Dendritic cell treated with granulocyte-macrophage colony-stimulating factor and Interleukin-4, amounts not matched to agents 40 ng/mL and 50 ng/mL, for 4 days (primary cell): Measurements from ENCODE around the gene BAIAP2L2.

Experiments
- H3K27ac Mint-ChIP-seq: one replicate; pipeline ENCODE4 v1.8.0; 2022; ENCODE audit warnings: mild to moderate bottlenecking, mixed read lengths
- H3K27me3 Mint-ChIP-seq: one replicate; pipeline ENCODE4 v1.8.0; 2022; ENCODE audit warnings: mild to moderate bottlenecking, mixed read lengths
- H3K36me3 Mint-ChIP-seq: one replicate; pipeline ENCODE4 v1.8.0; 2022; ENCODE audit warnings: low read depth, mixed read lengths
- H3K4me1 Mint-ChIP-seq: one replicate; pipeline ENCODE4 v1.8.0; 2022; ENCODE audit warnings: low read depth, mixed read lengths
- H3K4me3 Mint-ChIP-seq: one replicate; pipeline ENCODE4 v1.8.0; 2022; ENCODE audit warnings: mild to moderate bottlenecking, moderate library complexity, mixed read lengths
- H3K9me3 Mint-ChIP-seq: one replicate; pipeline ENCODE4 v1.8.0; 2022; ENCODE audit warnings: mixed read lengths
- intact Hi-C: fragments of 100-400 bp; cut with micrococcal nuclease; formaldehyde crosslinking; loops from one replicate; pipeline ENCODE4 v1.15.0; 2022

BAIAP2L2 gene

DNA sequence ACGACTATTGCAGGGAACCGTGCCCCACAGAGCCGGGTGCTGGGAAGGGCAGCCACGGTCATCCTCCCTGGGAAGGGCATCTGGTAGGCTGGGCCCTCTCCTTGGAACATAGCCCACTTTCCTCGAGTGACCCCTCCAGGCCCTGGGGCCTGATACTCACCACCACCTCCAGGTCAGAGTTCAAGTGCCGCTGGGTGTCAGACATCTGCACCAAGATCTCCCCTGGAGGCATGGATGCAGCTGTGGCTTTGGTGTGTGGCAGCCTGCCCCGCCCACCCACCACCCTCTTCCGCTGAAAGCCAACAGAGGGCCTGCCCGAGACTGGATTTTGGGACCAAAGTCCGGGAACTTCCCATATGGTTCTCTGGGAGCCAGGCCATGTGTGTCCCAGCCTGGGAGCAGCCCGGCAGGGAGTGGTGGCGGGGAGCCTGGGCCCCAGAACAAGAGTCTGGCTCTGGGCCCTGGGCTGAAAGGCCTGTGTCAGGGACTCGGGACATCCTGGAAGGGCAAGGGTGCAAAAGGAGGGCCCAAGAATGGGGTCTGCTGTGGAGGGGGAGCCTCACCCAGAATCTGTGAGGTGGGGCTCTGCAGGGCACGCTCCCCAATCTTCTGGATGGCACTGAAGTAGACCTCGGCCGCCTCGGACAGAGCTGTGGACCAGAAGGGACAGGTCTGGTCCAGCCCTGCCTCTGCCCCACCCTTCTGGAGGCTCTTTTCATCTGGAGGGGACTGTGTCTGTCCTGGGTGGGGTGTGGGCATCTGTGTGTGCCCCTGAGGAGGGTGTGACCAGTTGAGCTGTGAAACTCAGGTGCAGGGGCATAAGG lies 2.6 kb downstream of the BAIAP2L2 start:
- no peak overlapping the region for H3K4me3 Mint-ChIP-seq
- H3K27ac Mint-ChIP-seq: no peak overlapping the region
- intact Hi-C loops: loop anchor here (10.0 kb wide), 1 partner anchor 247 kb away; no protein-coding TSS in a partner anchor
- H3K36me3 Mint-ChIP-seq: no peaks in the 10 kb centered on the region
- H3K9me3 Mint-ChIP-seq: no peaks in the 10 kb centered on the region
- H3K4me1 Mint-ChIP-seq: no peaks in the 10 kb centered on the region
- peaks cover 49% of the 10 kb centered on the region for H3K27me3 Mint-ChIP-seq

DNA sequence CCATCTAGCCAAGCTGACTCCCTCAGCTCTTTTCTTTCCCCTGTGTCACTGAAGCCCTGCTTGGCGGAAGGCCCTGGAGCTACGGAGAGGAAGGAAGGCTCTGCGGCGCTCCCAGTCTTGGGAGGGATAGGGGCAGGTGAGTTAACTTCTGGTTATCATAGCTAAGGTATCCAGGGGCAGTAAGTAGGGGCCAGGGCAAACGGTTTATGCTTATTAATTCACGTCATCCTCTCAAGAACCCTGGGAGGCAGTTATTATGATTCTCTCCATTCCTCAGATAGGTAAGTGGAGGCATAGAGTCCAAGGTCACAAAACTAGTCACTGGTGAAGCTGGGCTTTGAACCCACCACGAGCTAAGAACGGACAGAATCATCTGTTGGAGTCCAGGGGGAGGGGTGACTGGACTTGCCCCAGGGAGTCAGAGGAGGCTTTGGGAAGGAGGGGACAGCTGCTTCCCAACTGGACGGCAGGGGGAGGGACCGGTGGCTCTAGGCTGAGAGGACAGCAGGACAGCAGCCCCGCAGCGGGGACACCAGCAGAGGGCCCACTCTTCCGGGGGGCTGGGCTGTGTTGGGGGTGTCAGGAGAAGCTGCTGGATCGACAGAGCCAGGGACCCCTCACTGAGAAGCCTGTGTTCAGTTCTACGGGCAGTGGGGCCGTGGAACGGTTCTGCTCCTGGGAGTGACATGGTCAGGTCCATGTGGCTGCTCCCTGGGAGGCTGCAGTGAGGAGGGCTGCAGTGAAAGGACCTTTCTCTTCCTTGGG lies 3.5 kb downstream of the BAIAP2L2 start:
- intact Hi-C loops: loop anchor here (10.0 kb wide), 1 partner anchor 248 kb away; no protein-coding TSS in a partner anchor
- Mint-ChIP-seq H3K27me3 (peaks cover 46% of the 10 kb centered on the region), H3K4me3 (no peak overlapping the region), H3K4me1 (no peaks in the 10 kb centered on the region), H3K27ac (no peak overlapping the region), H3K9me3 (no peaks in the 10 kb centered on the region), H3K36me3 (no peaks in the 10 kb centered on the region)

DNA sequence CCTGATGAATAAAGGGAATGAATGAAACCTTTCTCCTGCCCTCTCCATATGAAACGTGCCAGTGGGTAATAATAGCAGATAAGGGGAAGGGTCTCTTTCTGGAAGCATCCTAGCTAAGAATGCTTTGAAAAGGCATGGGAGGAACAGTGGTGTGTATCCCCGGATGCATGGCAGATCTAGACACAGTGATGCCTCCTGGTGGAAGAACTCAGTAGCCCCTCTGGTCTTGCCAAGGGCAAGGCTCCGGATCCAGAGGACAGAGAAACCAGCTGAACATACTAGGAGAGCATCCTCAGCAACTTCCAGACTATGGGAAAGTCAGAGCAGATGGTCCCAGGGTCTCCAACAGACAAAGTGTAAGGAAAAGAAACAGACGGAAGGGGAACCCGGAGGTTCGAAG lies 6.4 kb downstream of the BAIAP2L2 start:
- H3K36me3 Mint-ChIP-seq: no peaks in the 10 kb centered on the region
- H3K4me1 Mint-ChIP-seq: no peaks in the 10 kb centered on the region
- H3K4me3 Mint-ChIP-seq: no peak overlapping the region
- no peak overlapping the region for H3K27ac Mint-ChIP-seq
- no peaks in the 10 kb centered on the region for H3K9me3 Mint-ChIP-seq
- intact Hi-C loops: loop anchor here (2.0 to 10.0 kb wide), 3 partner anchors 51 to 251 kb away; no protein-coding TSS in a partner anchor
- H3K27me3 Mint-ChIP-seq: peaks cover 33% of the 10 kb centered on the region

DNA sequence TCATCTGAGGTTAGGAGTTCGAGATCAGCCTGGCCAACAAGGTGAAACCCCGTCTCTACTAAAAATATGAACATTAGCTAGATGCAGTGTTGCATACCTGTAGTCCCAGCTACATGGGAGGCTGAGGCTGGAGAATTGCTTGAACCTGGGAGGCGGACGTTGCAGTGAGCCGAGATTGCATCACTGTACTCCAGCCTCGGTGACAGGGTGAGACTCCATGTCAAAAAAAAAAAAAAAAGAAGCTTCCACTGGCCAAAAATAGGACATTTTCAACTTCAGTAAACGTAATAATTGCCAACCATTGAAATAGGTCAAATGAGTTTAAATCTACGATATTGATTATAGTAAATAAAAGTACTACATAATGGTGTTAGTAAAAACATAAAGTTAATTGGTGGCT lies 6.8 kb downstream of the BAIAP2L2 start:
- no peaks in the 10 kb centered on the region for H3K9me3 Mint-ChIP-seq
- H3K4me3 Mint-ChIP-seq: no peak overlapping the region
- H3K36me3 Mint-ChIP-seq: no peaks in the 10 kb centered on the region
- peaks cover 36% of the 10 kb centered on the region for H3K27me3 Mint-ChIP-seq
- intact Hi-C loops: loop anchor here (2.0 to 10.0 kb wide), 3 partner anchors 51 to 251 kb away; no protein-coding TSS in a partner anchor
- no peak overlapping the region for H3K27ac Mint-ChIP-seq
- no peaks in the 10 kb centered on the region for H3K4me1 Mint-ChIP-seq

DNA sequence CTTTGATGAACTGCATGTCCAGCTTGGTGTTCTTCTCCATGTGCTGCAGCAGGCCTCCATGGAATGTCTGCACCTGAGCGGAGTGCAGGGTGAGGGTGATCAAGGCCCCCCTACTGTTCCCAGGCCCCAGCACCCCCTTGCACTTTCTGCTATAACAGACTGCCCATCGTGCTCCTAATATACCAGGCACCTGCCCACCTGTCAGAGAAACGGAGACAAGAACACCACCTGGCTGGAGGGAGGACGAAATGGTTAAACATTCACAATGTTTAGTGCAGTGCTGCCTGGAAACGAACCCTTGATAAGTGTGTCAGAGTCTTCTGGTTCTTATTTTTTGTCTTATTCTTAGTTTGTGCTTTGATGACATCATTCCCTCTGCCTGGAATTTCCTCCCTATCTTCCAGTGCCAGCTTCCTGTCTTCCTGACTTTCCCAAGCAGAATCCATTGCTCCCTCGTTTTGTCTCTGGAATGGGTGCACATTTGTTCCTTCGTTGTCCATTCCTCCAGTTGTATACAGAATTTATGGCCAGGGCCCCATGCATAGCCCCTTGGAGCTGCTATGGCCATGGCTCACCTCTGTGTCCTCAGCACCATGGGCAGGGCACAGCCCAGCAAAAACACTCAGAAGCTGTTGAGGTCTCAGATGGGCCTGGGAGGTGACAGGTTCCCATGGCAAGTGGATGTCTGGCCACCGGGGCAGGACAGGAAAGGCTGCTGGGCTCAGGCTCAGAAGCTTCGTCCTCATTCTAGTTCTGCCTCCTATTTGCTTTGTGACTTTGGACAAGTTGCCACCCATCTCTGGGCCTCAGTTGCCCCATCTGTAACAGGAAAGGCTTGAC lies 11.9 kb downstream of the BAIAP2L2 start:
- intact Hi-C loops: no loop called here
- Mint-ChIP-seq H3K27ac (no peak overlapping the region), H3K4me1 (no peaks in the 10 kb centered on the region), H3K4me3 (no peak overlapping the region), H3K9me3 (no peaks in the 10 kb centered on the region), H3K36me3 (no peaks in the 10 kb centered on the region), H3K27me3 (peaks cover 22% of the 10 kb centered on the region)

DNA sequence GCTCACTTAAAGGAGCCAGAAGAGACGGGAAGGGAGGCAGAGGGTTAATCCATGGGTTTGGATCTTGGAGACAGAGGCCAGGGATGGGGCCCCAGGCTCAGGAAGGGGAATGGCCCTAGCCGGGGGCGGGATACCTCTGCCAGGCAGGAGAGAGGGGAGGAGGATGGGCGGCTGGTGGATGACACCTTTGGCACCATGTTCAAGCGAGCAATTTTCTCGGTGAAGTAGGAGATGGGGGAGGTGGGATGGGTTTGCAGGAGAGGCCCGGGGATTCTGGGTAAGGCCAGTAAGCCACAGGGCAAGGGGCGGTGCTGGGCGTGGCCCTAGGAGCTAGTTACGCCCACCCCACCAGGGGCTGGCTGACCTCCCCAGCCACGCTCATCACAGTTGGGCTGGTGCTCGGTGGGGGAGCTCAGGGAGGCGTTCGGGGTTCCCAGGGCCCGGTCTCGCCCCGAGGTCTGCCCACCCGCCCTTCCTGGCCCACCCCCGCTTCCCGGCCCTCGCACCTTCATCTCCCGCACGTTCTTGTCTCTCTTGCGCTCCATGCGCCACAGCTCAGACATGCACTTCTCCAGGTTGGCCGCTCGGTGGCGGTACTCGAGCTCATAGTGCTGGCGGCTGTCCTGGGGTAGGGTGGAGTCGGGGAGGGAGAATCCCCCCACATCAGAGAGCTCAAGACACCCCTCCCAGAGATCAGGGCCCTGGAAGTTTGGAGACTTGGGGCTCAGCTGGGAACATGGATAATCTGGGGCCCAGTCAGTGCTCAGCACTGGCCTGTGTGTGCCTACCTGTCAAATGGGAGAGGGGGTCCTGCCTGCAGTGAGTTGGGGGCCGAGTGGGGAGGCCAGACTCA lies 12.7 kb downstream of the BAIAP2L2 start:
- Mint-ChIP-seq H3K4me3 (no peak overlapping the region), H3K27ac (no peak overlapping the region), H3K27me3 (peaks cover 27% of the 10 kb centered on the region), H3K9me3 (no peaks in the 10 kb centered on the region), H3K36me3 (no peaks in the 10 kb centered on the region), H3K4me1 (no peaks in the 10 kb centered on the region)
- intact Hi-C loops: no loop called here

DNA sequence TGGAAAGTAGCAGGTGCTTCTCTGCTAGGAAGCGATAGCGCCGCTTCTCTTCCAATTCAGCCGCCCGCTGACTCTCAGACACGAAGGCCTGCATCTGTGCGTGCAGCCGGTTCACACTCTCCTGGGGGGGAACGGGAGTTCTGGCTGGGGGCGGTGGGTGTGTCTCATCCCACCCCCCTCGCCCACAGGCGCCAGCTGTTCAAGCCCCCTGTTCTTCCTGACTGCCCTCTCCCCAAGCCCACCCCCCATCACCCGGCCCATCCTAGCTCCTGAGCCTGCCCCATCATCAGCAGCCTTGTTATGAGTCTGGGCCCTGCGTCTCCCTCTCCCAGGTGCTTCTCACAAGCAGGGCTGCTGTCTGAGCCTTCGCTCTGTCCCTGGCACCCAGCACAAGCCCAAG lies 13.4 kb downstream of the BAIAP2L2 start:
- Mint-ChIP-seq H3K27me3 (peaks cover 25% of the 10 kb centered on the region), H3K4me1 (no peaks in the 10 kb centered on the region), H3K4me3 (no peak overlapping the region), H3K9me3 (no peaks in the 10 kb centered on the region), H3K27ac (no peak overlapping the region), H3K36me3 (no peaks in the 10 kb centered on the region)
- intact Hi-C loops: no loop called here

DNA sequence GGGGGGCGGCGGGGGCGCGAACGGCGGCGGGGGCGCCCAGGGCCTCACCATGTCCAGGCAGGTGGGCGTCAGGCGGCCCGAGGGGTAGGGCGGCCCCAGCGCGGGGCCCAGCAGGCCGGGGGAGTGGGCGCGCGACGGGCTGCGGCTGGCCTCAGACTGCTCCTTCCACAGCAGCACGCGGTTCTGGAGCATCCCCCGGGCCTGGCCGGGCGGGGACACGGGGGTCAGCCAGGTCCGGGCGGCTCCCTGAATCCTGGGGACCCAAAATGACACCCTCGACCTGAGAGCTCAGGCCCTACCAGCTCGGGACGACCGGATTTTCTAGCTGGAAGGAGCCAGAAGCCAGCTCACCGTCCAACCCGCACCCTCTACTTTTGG lies 21.0 kb downstream of the BAIAP2L2 start:
- intact Hi-C loops: no loop called here
- Mint-ChIP-seq H3K9me3 (no peaks in the 10 kb centered on the region), H3K27me3 (peaks cover 65% of the 10 kb centered on the region), H3K27ac (no peak overlapping the region), H3K4me3 (no peak overlapping the region), H3K4me1 (no peaks in the 10 kb centered on the region), H3K36me3 (no peaks in the 10 kb centered on the region)

DNA sequence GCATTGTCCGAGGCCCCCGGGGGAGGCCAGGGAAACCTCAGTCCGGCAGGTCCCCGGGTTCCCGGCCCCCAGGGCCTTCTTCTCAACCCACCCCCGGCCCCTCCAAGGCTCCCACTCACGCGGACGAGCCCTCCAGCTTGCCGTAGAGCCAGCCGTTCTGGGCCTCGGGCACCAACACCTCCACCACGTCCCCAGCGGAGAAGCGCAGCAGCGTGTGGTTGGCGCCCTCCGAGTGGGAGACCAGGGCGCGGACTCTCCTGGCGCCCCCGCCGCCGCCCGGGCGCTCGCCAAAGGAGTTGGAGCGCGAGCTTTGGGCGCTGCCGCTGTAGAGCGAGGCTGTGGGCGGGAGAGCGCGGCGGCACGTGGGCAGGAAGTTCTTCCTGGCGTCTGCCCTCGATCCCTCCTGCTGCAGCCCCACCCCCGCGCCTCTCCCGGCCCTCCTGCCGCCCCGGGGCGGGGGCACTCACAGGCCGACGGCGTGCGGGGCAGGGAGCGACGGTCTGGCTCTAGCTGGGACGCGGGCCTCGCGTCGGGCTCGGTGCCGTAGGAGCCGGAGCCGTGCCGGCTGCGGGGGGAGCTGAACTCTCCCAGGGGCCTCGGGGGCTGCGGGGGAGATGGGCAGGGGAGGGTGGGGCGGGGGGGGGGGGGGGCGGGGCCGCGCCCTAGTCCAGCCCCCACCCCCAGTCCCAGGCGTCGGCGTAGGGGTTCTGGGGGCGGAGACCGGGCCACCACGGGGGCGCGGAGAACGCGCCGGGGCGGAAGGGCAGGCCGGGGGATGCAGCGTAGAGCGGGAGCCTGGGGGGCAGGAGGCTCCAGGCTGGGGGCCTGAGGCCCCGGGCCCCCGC lies 21.6 kb downstream of the BAIAP2L2 start:
- Mint-ChIP-seq H3K27me3 (peaks cover 68% of the 10 kb centered on the region), H3K9me3 (no peaks in the 10 kb centered on the region), H3K27ac (no peak overlapping the region), H3K36me3 (no peaks in the 10 kb centered on the region), H3K4me1 (no peaks in the 10 kb centered on the region), H3K4me3 (no peak overlapping the region)
- intact Hi-C loops: no loop called here

DNA sequence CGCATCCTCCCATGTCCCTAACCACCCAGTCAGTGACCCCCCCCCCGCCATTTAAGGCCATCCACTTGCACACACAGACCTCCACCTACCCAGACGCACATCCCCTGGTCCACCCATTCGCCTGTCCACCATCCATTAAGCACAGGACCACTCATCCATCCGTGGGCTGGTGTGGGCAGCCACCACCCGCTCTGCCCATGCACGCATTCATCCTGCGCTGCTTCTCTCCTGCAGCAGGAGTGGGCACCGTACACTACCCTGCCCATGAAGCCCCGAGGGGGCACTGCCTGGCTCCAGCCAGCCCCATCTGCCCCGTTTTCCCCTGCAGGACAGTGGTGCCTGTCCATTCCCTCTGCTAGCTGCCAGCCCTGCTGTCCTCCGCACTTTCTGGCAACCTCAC lies 22.6 kb downstream of the BAIAP2L2 start:
- Mint-ChIP-seq H3K27ac (no peak overlapping the region), H3K36me3 (no peaks in the 10 kb centered on the region), H3K27me3 (peaks cover 73% of the 10 kb centered on the region), H3K4me3 (no peak overlapping the region), H3K9me3 (no peaks in the 10 kb centered on the region), H3K4me1 (no peaks in the 10 kb centered on the region)
- intact Hi-C loops: no loop called here

DNA sequence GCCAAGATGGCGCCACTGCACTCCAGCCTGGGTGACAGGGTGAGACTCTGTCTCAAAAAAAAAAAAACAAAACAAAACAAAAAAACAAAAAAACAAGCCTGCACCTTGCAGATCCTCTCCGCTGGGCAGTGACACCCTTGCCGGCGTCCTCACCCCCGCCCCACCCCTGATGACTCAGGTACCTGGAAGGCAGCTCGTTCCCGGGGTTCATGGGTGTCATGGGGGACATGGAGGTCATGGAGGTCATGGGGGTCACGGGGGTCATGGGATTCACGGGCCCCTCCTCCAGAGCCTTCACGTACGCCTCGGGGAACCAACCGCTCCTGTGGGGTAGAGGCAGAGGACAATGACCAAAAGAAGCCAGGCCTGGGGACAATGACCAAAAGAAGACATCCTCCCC lies 23.5 kb downstream of the BAIAP2L2 start:
- Mint-ChIP-seq H3K9me3 (no peaks in the 10 kb centered on the region), H3K27me3 (peaks cover 82% of the 10 kb centered on the region), H3K27ac (no peak overlapping the region), H3K4me3 (no peak overlapping the region), H3K4me1 (peaks cover 7% of the 10 kb centered on the region), H3K36me3 (no peaks in the 10 kb centered on the region)
- intact Hi-C loops: no loop called here

DNA sequence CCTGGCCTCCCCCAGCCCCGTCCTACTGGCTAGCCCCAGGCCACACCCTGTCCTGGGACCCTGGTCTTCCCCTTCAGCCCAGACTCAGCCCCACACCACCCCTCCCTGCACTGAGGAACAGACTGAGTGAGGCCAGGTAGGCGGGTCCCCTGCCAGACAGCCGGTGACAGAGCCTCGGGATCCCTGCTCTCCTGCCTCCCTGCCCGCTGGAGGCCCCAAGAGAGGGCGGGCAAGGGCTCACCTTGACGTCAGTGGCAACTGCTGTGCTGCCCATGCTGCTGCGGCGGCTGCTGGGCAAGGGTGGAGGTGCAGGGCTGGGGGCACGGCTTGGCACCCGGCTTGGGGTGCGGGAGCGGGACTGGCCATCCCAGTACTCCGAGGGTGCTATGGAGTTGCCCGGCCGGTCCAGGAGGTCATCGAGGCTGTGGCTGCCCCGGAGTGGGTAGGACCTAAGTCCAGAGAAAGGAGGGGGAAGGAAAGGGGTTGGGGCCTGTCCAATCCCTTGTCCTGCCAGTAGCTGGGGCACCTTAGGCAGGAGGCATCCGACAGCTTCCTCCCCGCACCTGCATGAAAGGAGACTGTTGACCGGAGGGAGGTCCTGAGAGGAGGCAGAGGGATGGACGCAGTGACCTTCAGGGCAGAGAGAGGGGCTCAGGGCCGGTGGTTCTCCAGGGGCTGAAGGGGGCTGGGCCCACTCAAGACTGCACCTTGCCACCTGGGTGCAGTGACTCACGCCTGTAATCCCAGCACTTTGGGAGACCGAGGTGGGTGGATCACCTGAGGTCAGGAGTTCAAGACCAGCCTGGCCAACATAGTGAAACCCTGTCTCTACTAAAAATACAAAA lies 24.3 kb downstream of the BAIAP2L2 start:
- intact Hi-C loops: no loop called here
- no peaks in the 10 kb centered on the region for H3K36me3 Mint-ChIP-seq
- peaks cover 85% of the 10 kb centered on the region for H3K27me3 Mint-ChIP-seq
- no peak overlapping the region for H3K4me3 Mint-ChIP-seq
- no peaks in the 10 kb centered on the region for H3K9me3 Mint-ChIP-seq
- H3K27ac Mint-ChIP-seq: no peak overlapping the region
- peaks cover 10% of the 10 kb centered on the region for H3K4me1 Mint-ChIP-seq
